Islet precursor cell (in vitro differentiated cells): ENCODE data around the gene TP53TG3D.
"Not testable (repeated sequence)": the region's sequence is repeated elsewhere in the genome, so short reads cannot be mapped to it uniquely, and the experiment has no call there.

Experiments
- DNase-seq: peaks from one replicate; pipeline ENCODE4 v3.0.0-alpha.2; 2018

TP53TG3D gene, protein sequence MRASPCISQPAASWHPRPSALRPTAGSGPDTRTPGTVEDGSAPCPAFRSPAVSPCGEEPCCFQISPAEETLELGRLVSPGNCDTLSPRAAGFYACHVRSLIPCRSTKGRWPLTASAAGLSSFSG

DNA sequence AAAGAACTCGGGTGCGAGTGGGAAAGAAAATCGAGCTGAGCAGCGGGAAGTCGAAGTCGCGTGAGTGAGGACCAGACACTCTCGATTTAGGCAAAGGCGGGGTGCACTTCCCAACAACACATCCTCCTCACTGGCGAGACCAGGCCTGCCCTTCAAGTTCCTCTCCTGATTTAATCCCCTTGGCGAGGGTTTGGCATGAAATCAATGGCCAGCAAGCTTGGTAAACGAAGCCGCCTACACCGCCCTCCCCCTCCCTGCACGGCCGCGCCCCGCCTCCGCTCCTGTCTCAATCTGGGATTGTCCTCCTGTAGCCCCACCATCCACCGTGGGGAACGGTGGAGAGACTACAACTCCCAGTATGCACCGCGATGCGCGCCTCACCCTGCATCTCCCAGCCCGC lies at the start of gene TP53TG3D:
TSS of gene TP53TG3D (plus strand) at position 301 of the 400 bp plus-strand sequence. CDS start at position 369, 68 bp downstream.
- DNase-seq = not testable (repeated sequence)

DNA sequence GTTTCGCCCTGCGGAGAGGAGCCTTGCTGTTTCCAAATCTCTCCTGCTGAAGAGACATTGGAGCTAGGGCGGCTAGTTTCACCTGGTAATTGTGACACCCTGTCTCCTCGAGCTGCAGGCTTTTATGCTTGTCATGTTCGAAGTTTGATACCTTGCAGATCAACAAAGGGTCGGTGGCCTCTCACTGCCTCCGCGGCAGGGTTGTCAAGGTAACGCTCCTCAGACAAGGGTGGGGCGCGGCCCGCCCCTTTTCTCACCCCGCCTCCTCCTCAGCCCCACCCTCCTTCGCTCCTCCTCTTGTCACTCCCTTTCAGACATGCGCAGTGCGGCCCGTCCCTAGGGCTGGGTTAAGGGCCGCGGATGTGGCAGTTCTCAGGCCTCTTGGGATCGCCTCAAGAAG lies 421 bp downstream of the TP53TG3D start:
- not testable (repeated sequence) for DNase-seq

DNA sequence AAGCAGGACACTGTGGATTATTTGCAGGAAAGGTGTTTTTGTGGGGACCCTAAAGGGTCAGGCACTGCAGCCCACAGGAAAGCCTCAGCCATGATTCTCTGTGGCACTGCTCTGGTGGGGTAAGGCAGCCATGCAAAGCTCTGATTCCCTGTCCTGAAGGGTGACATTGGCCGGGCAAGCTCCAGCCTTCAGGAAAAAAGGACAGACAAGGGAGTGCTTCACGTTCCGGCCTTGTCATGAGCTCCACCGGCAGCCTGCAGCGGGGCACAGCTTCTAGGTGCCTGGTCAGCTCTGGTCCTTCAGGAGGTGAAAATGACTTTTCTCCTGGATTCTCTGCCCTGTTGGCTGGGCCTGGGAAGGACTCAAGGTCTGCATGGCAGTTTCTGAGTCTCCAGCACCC lies 8.4 kb downstream of the TP53TG3D start:
- peak; percentile 7 for DNase-seq

DNA sequence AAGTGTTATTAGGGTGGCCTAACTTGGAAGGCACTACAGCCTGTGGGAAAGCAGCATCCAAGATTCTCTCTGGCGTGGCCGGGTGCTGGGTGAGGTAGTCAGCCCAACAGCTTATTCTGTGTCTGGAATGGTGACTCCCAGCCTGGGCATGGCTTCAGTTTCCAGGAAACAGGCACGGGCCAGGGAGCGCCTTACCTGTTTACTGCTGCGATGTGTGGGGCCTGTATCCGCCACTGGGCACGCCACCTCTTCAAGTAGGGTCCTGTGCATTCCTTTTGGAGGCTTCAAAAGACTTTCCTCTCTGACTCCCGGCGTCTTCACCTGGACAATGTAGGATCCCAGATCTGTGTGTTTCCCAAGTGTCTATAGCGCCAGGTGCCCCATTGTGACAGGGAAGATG lies 10.5 kb downstream of the TP53TG3D start:
- DNase-seq = peak; percentile 1

DNA sequence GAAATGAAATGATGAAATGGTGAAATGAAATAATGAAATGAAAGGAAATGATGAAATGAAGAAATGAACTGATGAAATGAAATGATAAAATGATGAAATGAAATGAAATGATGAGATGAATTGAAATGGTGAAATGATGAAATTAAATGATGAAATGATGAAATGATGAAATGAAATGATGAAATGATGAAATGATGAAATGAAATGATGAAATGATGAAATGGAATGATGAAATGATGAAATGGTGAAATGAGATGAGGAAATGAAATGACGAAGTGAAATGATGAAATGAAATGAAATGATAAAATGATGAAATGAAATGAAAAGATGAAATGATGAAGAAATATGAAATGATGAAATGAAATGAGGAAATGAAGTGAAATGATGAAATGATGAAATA lies 28.8 kb downstream of the TP53TG3D start:
- DNase-seq = not testable (repeated sequence)

DNA sequence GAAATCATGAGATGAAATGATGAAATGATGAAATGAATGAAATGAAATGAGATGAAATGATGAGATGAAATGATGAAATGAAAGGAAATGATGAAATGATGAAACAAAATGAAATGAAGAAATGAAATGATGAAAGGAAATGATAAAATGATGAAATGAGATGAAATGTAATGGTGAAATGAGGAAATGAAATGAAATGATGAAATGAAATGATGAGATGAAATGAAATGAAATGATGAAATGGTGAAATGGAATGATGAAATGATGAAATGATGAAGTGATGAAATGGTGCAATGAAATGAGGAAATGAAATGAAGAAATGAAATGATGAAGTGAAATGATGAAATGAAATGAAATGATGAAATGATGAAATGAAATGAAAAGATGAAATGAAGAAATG lies 29.9 kb downstream of the TP53TG3D start:
- not testable (repeated sequence) for DNase-seq

DNA sequence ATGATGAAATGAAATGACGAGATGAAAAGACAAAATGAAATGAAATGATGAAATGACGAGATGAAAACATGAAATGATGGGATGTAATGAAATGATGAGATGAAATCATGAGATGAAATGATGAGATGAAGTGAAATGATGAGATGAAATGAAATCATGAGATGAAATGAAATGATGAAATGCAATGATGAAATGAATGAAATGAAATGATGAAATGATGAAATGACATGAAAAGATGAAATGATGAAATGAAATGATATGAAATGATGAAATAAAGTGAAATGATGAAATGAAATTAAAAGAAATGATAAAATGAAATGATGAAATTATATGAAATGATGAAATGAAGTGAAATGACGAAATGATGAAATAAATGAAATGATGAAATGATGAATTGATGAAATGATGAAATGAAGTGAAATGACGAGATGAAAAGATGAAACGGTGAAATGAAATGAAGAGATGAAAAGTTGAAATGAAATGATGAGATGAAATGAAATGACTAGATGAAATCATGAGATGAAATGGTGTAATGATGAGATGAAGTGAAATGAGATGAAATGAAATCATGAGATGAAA lies 30.9 kb downstream of the TP53TG3D start:
- not testable (repeated sequence) for DNase-seq

DNA sequence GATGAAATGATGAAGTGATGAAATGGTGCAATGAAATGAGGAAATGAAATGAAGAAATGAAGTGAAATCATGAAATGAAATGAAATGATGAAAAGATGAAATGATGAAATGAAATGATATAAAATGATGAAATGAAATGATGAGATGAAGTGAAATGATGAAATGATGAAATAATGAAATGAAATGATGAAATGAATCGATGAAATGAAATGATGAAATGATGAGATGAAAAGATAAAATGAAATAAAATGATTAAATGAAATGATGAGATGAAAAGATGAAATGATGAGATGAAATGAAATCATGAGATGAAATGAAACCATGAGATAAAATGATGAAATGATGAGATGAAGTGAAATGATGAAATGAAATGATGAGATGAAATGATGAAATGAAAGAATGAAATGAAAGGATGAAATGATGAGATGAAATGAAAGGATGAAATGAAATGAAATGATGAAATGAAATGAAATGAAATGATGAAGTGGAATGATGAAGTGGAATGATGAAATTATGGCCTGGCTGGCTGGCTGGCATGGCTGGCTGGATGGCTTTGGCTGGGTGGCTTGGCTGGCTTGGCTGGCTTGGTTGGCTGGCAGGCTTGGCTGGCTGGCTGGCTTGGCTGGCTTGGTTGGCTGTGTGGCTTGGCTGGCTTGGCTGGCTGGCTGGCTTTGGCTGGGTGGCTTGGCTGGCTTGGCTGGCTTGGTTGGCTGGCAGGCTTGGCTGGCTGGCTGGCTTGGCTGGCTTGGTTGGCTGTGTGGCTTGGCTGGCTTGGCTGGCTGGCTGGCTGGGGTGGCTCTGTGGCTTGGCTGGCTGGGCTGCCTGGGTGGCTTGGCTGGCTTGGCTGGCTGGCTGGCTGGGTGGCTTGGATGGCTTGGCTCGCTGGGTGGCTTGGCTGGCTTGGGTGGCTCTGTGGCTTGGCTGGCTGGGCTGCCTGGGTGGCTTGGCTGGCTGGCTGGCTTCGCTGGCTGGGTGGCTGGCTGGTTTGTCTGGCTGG lies 32.0 kb downstream of the TP53TG3D start:
- DNase-seq = peak; percentile 22

DNA sequence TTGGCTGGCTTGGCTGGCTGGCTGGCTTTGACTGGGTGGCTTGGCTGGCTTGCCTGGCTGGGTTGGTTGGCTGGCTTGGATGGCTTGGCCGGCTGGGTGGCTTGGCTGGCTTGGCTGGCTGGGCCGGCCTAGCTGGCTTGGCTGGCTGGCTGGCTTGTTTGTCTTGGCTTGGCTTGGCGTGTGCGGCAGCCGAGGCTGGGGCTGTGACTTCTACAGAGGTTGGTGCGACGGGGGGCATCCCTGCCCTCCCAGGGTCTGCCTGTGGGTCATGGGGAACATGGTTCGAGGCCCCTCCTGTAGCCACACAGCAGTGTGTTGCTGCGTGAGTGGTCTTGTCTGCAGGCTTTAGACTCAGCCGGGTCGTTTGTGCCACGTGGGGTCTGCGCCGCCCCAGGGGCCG lies 33.1 kb downstream of the TP53TG3D start:
- peak; percentile 7 for DNase-seq

DNA sequence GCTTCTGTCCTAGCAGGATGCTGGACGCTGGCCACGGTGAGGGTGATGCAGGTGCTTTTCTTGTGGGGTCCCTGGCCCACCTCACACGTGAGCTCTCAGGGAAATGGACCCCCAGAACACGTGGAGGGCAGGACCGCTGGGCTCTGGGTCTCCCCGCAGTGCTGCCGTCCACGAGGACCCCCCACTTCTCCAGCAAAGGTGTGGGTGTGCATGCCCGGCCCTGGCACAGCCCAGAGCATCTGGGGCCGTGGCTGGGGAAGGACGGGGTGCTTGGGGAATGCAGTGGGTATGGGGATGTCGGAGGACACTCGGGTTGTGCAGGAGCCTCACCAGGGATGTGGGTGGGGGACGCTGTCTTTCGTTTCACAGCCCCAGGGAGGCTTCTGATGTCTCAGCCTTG lies 34.7 kb downstream of the TP53TG3D start:
- DNase-seq = not testable (repeated sequence)

DNA sequence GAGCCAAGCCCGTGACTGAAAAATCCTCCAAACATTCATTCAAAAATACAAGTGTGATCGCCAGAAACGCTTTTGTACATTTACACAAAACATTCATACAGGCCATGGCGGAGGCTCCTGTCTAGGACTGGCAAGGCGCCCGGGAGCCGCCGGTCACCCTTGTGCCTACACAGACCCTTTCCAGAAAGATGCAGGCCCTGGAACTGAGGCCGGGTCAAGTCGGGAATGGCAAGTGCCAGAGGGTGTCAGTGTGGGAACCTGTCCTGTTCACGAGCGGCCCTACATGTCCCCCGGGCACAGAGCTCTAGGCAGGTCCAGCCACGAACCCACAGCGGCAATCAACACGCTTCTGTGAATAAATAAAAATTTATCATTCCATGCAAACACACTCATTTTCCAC lies 36.1 kb downstream of the TP53TG3D start:
- not testable (repeated sequence) for DNase-seq

DNA sequence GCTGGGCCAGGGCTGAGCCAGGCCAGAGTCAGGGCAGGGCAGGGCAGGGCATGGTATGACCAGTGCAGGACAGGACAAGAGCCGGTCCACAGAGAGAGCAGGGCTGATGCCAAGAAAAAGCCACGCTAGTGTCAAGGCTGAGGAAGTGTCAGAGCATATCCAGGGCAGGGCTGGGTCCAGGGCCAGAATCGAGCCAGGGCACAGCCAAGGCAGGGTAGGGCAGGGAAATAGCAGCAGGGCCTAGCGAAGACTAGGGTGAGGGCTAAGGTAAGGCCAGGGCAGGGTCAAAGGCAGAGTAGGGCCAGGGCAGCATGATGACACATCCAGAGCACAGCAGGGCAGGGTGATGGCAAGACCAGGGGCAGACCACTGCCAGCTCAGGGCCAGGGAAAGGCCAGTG lies 49.7 kb downstream of the TP53TG3D start:
- not testable (repeated sequence) for DNase-seq
